HepG2 (cell line): ENCODE measurements around the gene TBX18. TPM values are rescaled to one million over a fixed set of nuclear protein-coding genes. Genes with fewer than 3 reads are reported as not detected.

ENCODE experiments used
- ATAC-seq: fragments of 200-7000 bp; cut with Tn5 transposase; 3 replicates; pipeline ENCODE4 v1.9.1; 2020; ENCODE audit warnings: mild to moderate bottlenecking, moderate library complexity
- BruUV-seq: library from RNA; stranded (reverse); fragments of 400-500 nt; replicated peaks from 2 replicates; lab custom pipeline; 2021; lab: Mats Ljungman, UMichigan
- CTCF ChIA-PET: fragments of 300-600 bp; formaldehyde crosslinking; extraction: SDS; loops from one replicate; lab custom pipeline; 2021; ENCODE audit warnings: low total read pairs, inconsistent platforms, low intra/inter-chr PET ratio; lab: Yijun Ruan, JAX
- POLR2A ChIA-PET: fragments of 350-600 bp; sonication (Branson Sonifier 250); formaldehyde crosslinking; loops from one replicate; lab custom pipeline; 2020; ENCODE audit warnings: antibody characterized with exemption, inconsistent platforms; lab: Yijun Ruan, JAX
- DNase-seq: peaks from one replicate; pipeline ENCODE4 v3.0.0-alpha.2; 2015; ENCODE audit warnings: low spot score
- FAIRE-seq: peaks from 3 replicates; lab custom pipeline; 2011; peaks lifted over from hg19 to GRCh38; lab: Jason Lieb, UNC
- H2AFZ ChIP-seq: one replicate; pipeline ENCODE4 v1.6.1; 2011; ENCODE audit warnings: low read length, inconsistent platforms
- H3K27ac ChIP-seq: fragments of 300-600 bp; 3 replicates; pipeline ENCODE4 v1.8.0; 2011; ENCODE audit warnings: mixed run types, mild to moderate bottlenecking, mixed read lengths, low read length, inconsistent platforms; ENCODE audit not compliant: insufficient read depth; ENCODE audit errors: extremely low read length
- H3K27me3 ChIP-seq, 2 experiments: fragments of 200-600 bp in 1 of 2; 2 replicates in 1 of 2; 3 replicates in 1 of 2; pipeline versions ENCODE4 v1.6.0 to v1.8.0; 2011; ENCODE audit warnings: low read length in 2 of 2, mild to moderate bottlenecking in 2 of 2, moderate library complexity in 2 of 2, inconsistent platforms in 1 of 2; ENCODE audit not compliant: insufficient read depth in 2 of 2, control insufficient read depth in 1 of 2
- H3K36me3 ChIP-seq, 2 experiments: fragments of 200-600 bp in 1 of 2; replicated peaks in 1 of 2; 2 replicates in 1 of 2; 3 replicates in 1 of 2; pipeline versions ENCODE4 v1.5.1 to v1.8.0; 2011; ENCODE audit warnings: low read length in 2 of 2, inconsistent platforms in 1 of 2; ENCODE audit not compliant: insufficient read depth in 2 of 2, control insufficient read depth in 1 of 2
- H3K4me1 ChIP-seq: 2 replicates; pipeline ENCODE4 v1.5.1; 2012; ENCODE audit warnings: low read length, inconsistent platforms; ENCODE audit not compliant: insufficient read depth
- H3K4me2 ChIP-seq: 2 replicates; pipeline ENCODE4 v1.6.0; 2011; ENCODE audit warnings: low read depth, low read length, inconsistent platforms
- H3K4me3 ChIP-seq, 3 experiments: fragments of 200-600 bp in 1 of 3; sonication (generic), shearing (Covaris generic) in 1 of 3; replicated peaks in 1 of 3; 2 replicates each; pipeline ENCODE4 v1.5.1; 2011 to 2016; ENCODE audit warnings: low read length in 3 of 3, inconsistent platforms in 2 of 3, low read depth in 2 of 3, mild to moderate bottlenecking in 2 of 3, control low read depth in 1 of 3, mixed read lengths in 1 of 3; ENCODE audit not compliant: insufficient read depth in 1 of 3
- H3K79me2 ChIP-seq: one replicate; pipeline ENCODE4 v1.6.1; 2011; ENCODE audit warnings: low read length, inconsistent platforms; ENCODE audit not compliant: insufficient read depth
- H3K9ac ChIP-seq: 2 replicates; pipeline ENCODE4 v1.6.0; 2011; ENCODE audit warnings: mild to moderate bottlenecking, low read depth, low read length, inconsistent platforms; ENCODE audit not compliant: insufficient read depth
- H3K9me3 ChIP-seq: 2 replicates; pipeline ENCODE4 v1.5.1; 2012; ENCODE audit warnings: mild to moderate bottlenecking, low read length
- H4K20me1 ChIP-seq: 2 replicates; pipeline ENCODE4 v1.6.0; 2011; ENCODE audit warnings: inconsistent platforms, mild to moderate bottlenecking, low read length, moderate library complexity; ENCODE audit not compliant: insufficient read depth
- ARID4A ChIP-seq: sonication (generic); formaldehyde crosslinking; IDR thresholded peaks from 2 replicates; pipeline ENCODE4 v1.5.0; 2020; ENCODE audit warnings: mild to moderate bottlenecking, missing genetic modification reagents, borderline replicate concordance
- FOXP4 ChIP-seq: sonication (generic); formaldehyde crosslinking; IDR thresholded peaks from 2 replicates; pipeline ENCODE4 v1.4.0; 2020; ENCODE audit warnings: missing genetic modification reagents
- KDM5B ChIP-seq: sonication (generic); formaldehyde crosslinking; IDR thresholded peaks from 2 replicates; pipeline ENCODE4 v1.4.0; 2020; ENCODE audit warnings: missing genetic modification reagents, mild to moderate bottlenecking, borderline replicate concordance
- MTERF4 ChIP-seq: sonication (generic); formaldehyde crosslinking; IDR thresholded peaks from 2 replicates; pipeline ENCODE4 v1.8.0; 2023; ENCODE audit warnings: mild to moderate bottlenecking, missing genetic modification reagents
- NFYC ChIP-seq: IDR thresholded peaks from 2 replicates; pipeline ENCODE4 v1.6.1; 2016; ENCODE audit warnings: missing genetic modification reagents, missing compliant biosample characterization
- PAX8 ChIP-seq: sonication (generic); formaldehyde crosslinking; IDR thresholded peaks from 2 replicates; pipeline ENCODE4 v1.8.0; 2022; ENCODE audit warnings: mild to moderate bottlenecking, missing genetic modification reagents, borderline replicate concordance
- REXO4 ChIP-seq: sonication (generic); formaldehyde crosslinking; IDR thresholded peaks from 2 replicates; pipeline ENCODE4 v1.8.0; 2022; ENCODE audit warnings: missing genetic modification reagents, mild to moderate bottlenecking, borderline replicate concordance
- SKI ChIP-seq: fragments of 450-650 bp; IDR thresholded peaks from one replicate; pipeline ENCODE4 v1.6.1; 2018; ENCODE audit warnings: mild to moderate bottlenecking; ENCODE audit not compliant: partially characterized antibody
- ZBTB44 ChIP-seq: sonication (generic); formaldehyde crosslinking; IDR thresholded peaks from 2 replicates; pipeline ENCODE4 v1.4.0; 2020; ENCODE audit warnings: missing genetic modification reagents
- ZNF484 ChIP-seq: sonication (generic); formaldehyde crosslinking; IDR thresholded peaks from 2 replicates; pipeline ENCODE4 v1.5.1; 2020; ENCODE audit warnings: mild to moderate bottlenecking, low read depth, missing genetic modification reagents, borderline replicate concordance
- ZNF740 ChIP-seq: sonication (generic); formaldehyde crosslinking; IDR thresholded peaks from 2 replicates; pipeline ENCODE4 v1.4.0; 2020; ENCODE audit warnings: missing genetic modification reagents
- WGBS: methylation state at CpG from one replicate; pipeline ENCODE4 v1.1.6; 2017; ENCODE audit warnings: low lambda C conversion rate; 5-methylcytosine and 5-hydroxymethylcytosine counted together
- in situ Hi-C: cut with HindIII; loops from 2 replicates; pipeline ENCODE4 v1.10.0; 2017; ENCODE audit warnings: low pct_unique_long_range_greater_than_20kb; ENCODE audit not compliant: extremely low pct_ligation_motif_present
- intact Hi-C: fragments of 100-400 bp; cut with micrococcal nuclease; formaldehyde crosslinking; loops from one replicate; pipeline ENCODE4 v1.10.0; 2022; ENCODE audit not compliant: unreplicated experiment
- polyA plus RNA-seq, 8 experiments: library from polyadenylated mRNA; depleted of rRNA in 3 of 8; stranded (reverse) in 7 of 8; unstranded in 1 of 8; fragments of >200 nt; fragmentation: Illumina TruSeq in 4 of 8; extraction: Trizol in 4 of 8; gene quantifications; 2 replicates each; pipeline versions ENCODE4 v1.2.1 to v1.2.3, GENCODE V29; 2011 to 2016; ENCODE audit warnings: low read depth in 4 of 8, missing spikeins in 1 of 8, mixed read lengths in 1 of 8; ENCODE audit not compliant: insufficient read depth in 1 of 8
- total RNA-seq, 5 experiments: library from RNA; depleted of rRNA; stranded (reverse); fragments of >200 nt; fragmentation: Illumina TruSeq; extraction: Trizol; gene quantifications; 2 replicates each; pipeline ENCODE4 v1.2.3, GENCODE V29; 2016; ENCODE audit warnings: low read depth in 1 of 5

The TBX18 gene
- total and polyA plus RNA-seq, 2 of the 13 experiments (the other 11 are each of a cell fraction or from before 2014, with no cell fraction given), result not detected

- TF ChIP-seq ARID4A (CRISPR knock-in tag), result no peak
- TF ChIP-seq ZNF484 (CRISPR knock-in tag), result no peak
- TF ChIP-seq KDM5B (CRISPR knock-in tag), result no peak
- TF ChIP-seq, all 625 proteins: peak for 0
These were observed 16.0 kb downstream of the TBX18 start (continued) for GRCh38 chr6:84748376-84748775.

- Histone ChIP-seq H3K27me3 (no peaks in the 10 kb centered on the region), H4K20me1 (no peaks in the 10 kb centered on the region), H3K4me3 (no peak overlapping the region), H3K9me3 (no peaks in the 10 kb centered on the region), H2AFZ (no peak overlapping the region), H3K4me2 (no peak overlapping the region), H3K79me2 (no peaks in the 10 kb centered on the region), H3K4me1 (no peaks in the 10 kb centered on the region), H3K9ac (no peak overlapping the region), H3K27ac (no peak overlapping the region), H3K36me3 (no peaks in the 10 kb centered on the region)
- FAIRE-seq (no peak), DNase-seq (no peak), ATAC-seq (no peak)
- intact Hi-C loops, result no loop called here
- 58% methylated on average over 4 of the region's 4 CpGs for WGBS
- POLR2A ChIA-PET, result no interaction called here
- in situ Hi-C loops, result no loop called here
- CTCF ChIA-PET, result no interaction called here
- no TSS peak for BruUV-seq
- TF ChIP-seq FOXP4, result no peak
- no peak for TF ChIP-seq MTERF4 (CRISPR knock-in tag)
- TF ChIP-seq ZBTB44, result no peak
- TF ChIP-seq NFYC (CRISPR knock-in tag), result no peak
- TF ChIP-seq ZNF740, result no peak
- TF ChIP-seq PAX8 (CRISPR knock-in tag), result no peak
- TF ChIP-seq SKI, result no peak
- no peak for TF ChIP-seq REXO4
These were observed 20.8 kb downstream of the TBX18 start for GRCh38 chr6:84743616-84744015.
